Endothelial cell of umbilical vein (primary cell): Measurements from ENCODE around the gene PRKCSH.

Experiments used
- GATA2 ChIP-seq: IDR thresholded peaks from 2 replicates; pipeline ENCODE4 v1.7.0; 2011; ENCODE audit warnings: low read depth, mild to moderate bottlenecking, moderate library complexity, mixed read lengths, low read length; ENCODE audit not compliant: insufficient read length, insufficient read depth
- POLR2A ChIP-seq: IDR thresholded peaks from 2 replicates; pipeline ENCODE4 v1.6.1; 2012; ENCODE audit warnings: low read depth, mild to moderate bottlenecking, control low read depth, low read length
- POLR2AphosphoS5 ChIP-seq: IDR thresholded peaks from 2 replicates; pipeline ENCODE4 v1.6.1; 2012; ENCODE audit warnings: low read depth, mild to moderate bottlenecking, control low read depth, low read length, moderate library complexity; ENCODE audit not compliant: insufficient read depth
- TF ChIP-seq, protein P1 (sequence below), 2 donors: IDR thresholded peaks; 1 replicate in 1 of 2; 2 replicates in 1 of 2; pipeline ENCODE4 v1.5.1; 2011; ENCODE audit warnings: low read length in 2 of 2, mild to moderate bottlenecking in 2 of 2, moderate library complexity in 2 of 2, control low read depth in 1 of 2, inconsistent platforms in 1 of 2, low read depth in 1 of 2; ENCODE audit not compliant: insufficient read depth in 1 of 2; ENCODE audit errors: extremely low read depth in 1 of 2

GRCh38 chr19:11457831-11458230 lies 22.4 kb downstream of the PRKCSH start:
- TF ChIP-seq, protein P1, sequence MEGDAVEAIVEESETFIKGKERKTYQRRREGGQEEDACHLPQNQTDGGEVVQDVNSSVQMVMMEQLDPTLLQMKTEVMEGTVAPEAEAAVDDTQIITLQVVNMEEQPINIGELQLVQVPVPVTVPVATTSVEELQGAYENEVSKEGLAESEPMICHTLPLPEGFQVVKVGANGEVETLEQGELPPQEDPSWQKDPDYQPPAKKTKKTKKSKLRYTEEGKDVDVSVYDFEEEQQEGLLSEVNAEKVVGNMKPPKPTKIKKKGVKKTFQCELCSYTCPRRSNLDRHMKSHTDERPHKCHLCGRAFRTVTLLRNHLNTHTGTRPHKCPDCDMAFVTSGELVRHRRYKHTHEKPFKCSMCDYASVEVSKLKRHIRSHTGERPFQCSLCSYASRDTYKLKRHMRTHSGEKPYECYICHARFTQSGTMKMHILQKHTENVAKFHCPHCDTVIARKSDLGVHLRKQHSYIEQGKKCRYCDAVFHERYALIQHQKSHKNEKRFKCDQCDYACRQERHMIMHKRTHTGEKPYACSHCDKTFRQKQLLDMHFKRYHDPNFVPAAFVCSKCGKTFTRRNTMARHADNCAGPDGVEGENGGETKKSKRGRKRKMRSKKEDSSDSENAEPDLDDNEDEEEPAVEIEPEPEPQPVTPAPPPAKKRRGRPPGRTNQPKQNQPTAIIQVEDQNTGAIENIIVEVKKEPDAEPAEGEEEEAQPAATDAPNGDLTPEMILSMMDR (IDR thresholded peaks at IDR 0.05; ENCODE audit: extremely low read depth in 1 of 2, insufficient read depth in 1 of 2, low read depth in 1 of 2, low read length in 2 of 2): no peak
- TF ChIP-seq POLR2AphosphoS5 (no peak), POLR2A (no peak), GATA2 (no peak)
